Measurements from ENCODE around the gene FITM1. TPM values are rescaled to one million over a fixed set of nuclear protein-coding genes. Genes with fewer than 3 reads are reported as not detected.

FITM1 gene
- polyA plus RNA-seq, 3 donors from 2014 or later = 0.28 to 0.90 (median 0.85) TPM

DNA sequence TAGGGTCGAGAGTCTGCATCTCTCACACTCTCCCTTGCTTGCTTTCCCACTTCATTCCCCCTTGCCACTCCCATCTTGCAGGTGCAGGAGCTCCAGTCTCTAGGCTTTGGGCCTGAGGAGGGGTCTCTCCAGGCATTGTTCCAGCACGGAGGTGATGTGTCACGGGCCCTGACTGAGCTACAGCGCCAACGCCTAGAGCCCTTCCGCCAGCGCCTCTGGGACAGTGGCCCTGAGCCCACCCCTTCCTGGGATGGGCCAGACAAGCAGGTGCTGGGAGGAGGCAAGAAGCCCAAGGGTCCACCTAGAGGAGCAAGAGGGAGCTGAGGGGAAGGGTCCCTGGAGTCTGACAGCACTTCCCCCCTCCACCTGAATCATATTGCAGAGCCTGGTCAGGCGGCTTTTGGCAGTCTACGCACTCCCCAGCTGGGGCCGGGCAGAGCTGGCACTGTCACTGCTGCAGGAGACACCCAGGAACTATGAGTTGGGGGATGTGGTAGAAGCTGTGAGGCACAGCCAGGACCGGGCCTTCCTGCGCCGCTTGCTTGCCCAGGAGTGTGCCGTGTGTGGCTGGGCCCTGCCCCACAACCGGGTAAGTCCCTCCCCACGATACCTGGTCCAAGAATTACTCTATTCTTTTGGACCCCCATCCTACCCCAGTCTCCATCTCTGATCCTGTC is 21.1 kb downstream of the FITM1 start:
- DNase-seq = no peak
- peaks cover 0 to 6% (median 4%) of the 10 kb centered on the region in 3 donors for H3K27me3 Mint-ChIP-seq (ENCODE audit: low read depth in 3 of 3)
- peaks cover 10 to 40% (median 23%) of the 10 kb centered on the region in 3 donors for H3K36me3 Mint-ChIP-seq
- H3K4me1 Mint-ChIP-seq = peaks cover 25 to 33% of the 10 kb centered on the region in 2 donors
- H3K27ac Mint-ChIP-seq = no peak overlapping the region
- no peaks in the 10 kb centered on the region for H3K9me3 Mint-ChIP-seq
- H3K4me3 Mint-ChIP-seq = no peak overlapping the region

DNA sequence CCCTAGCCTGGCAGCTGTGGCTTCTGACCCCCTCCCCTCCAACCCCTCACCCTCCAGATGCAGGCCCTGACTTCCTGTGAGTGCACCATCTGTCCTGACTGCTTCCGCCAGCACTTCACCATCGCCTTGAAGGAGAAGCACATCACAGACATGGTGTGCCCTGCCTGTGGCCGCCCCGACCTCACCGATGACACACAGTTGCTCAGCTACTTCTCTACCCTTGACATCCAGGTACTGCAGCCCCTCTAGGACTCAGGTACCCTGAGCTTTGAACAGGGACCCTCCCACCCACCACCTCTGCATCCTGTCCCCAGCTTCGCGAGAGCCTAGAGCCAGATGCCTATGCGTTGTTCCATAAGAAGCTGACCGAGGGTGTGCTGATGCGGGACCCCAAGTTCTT is 24.6 kb downstream of the FITM1 start:
- no peaks in the 10 kb centered on the region for H3K9me3 Mint-ChIP-seq
- peaks cover 6 to 9% of the 10 kb centered on the region in 2 donors for H3K4me1 Mint-ChIP-seq
- H3K4me3 Mint-ChIP-seq = no peak overlapping the region
- no peak overlapping the region for H3K27ac Mint-ChIP-seq
- peaks cover 11 to 50% (median 26%) of the 10 kb centered on the region in 3 donors for H3K36me3 Mint-ChIP-seq
- H3K27me3 Mint-ChIP-seq (ENCODE audit: low read depth in 3 of 3) = peaks cover 0 to 2% (median 0%) of the 10 kb centered on the region in 3 donors
- DNase-seq = no peak

DNA sequence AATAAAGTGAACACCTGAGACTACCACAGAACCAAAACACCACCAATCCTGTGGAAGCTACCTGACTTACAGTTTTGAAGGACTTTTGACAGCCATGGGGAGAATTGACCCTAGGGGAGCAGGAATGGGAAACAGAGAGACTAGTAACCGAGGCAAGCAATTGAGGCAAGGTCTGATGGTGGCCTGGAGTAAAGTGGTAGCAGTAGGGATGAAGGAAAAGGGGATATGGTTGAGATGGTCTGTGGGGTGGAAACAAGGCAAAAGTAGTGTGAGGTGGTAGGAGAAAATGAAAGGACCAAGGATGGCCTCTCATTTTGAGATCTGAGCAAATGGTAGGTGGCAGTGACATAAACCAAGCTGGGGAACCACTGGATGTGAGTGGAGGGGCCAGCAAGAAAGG is 26.4 kb downstream of the FITM1 start:
- Mint-ChIP-seq H3K9me3 (no peaks in the 10 kb centered on the region), H3K36me3 (peaks cover 15 to 39% (median 26%) of the 10 kb centered on the region in 3 donors), H3K27me3 (ENCODE audit: low read depth in 3 of 3) (peaks cover 6 to 8% (median 7%) of the 10 kb centered on the region in 3 donors), H3K4me3 (no peak overlapping the region), H3K27ac (peak overlapping the region in 5 of 6 donors; percentile 4 to 79 (median 27)), H3K4me1 (peaks cover 15 to 18% of the 10 kb centered on the region in 2 donors)
- DNase-seq = no peak

DNA sequence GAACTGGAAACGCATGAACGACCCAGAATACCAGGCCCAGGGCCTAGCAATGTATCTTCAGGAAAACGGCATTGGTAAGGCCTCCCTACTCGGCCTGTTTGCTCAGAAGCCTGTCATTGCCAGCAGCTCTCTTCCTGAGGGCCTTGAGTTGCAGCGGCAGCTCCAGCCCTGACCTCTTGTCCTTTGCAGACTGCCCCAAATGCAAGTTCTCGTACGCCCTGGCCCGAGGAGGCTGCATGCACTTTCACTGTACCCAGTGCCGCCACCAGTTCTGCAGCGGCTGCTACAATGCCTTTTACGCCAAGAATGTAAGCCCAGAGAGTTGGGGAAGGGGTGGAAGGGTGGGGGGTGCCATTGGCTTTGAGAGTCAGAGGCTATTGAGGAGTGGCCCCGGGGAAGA is 26.9 kb downstream of the FITM1 start:
- Mint-ChIP-seq H3K9me3 (no peaks in the 10 kb centered on the region), H3K27ac (peak overlapping the region in 1 of 6 donors; percentile 45), H3K36me3 (peaks cover 19 to 40% (median 28%) of the 10 kb centered on the region in 3 donors), H3K27me3 (ENCODE audit: low read depth in 3 of 3) (peaks cover 6 to 8% (median 7%) of the 10 kb centered on the region in 3 donors), H3K4me1 (peaks cover 20 to 23% of the 10 kb centered on the region in 2 donors), H3K4me3 (no peak overlapping the region)
- no peak for DNase-seq

DNA sequence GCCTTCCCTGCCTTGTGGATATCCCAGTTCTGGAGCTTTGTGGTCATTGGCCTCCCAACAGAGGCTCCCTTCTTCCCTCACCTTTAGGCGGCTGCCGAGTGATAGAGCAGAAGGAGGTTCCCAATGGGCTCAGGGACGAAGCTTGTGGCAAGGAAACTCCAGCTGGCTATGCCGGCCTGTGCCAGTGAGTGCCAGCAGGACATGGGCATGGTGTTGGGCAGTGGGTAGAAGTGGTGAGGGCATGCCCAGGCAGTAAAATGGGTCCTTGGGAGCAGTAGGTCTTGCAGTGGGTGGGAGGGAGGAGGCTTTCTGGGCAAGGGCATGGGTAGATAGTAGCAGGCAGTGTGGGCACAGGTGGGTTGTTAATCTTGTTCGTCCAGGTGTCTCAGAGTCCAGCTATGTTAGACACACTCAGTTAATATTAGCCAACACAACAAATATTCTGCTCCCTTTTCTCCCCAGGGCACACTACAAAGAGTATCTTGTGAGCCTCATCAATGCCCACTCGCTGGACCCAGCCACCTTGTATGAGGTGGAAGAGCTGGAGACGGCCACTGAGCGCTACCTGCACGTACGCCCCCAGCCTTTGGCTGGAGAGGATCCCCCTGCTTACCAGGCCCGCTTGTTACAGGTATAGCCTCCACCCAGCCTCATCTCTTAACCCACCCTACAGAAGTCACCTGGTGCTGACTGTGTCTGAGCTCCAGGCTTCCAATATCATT is 29.5 kb downstream of the FITM1 start:
- Mint-ChIP-seq H3K27ac (peak overlapping the region; percentile 86 to 100 (median 98)), H3K27me3 (ENCODE audit: low read depth in 3 of 3) (peaks cover 6 to 14% (median 7%) of the 10 kb centered on the region in 3 donors), H3K4me1 (peaks cover 42 to 45% of the 10 kb centered on the region in 2 donors), H3K4me3 (peak overlapping the region in 2 of 5 donors; percentile 28 to 34), H3K36me3 (peaks cover 29 to 50% (median 32%) of the 10 kb centered on the region in 3 donors), H3K9me3 (no peaks in the 10 kb centered on the region)
- DNase-seq = no peak

DNA sequence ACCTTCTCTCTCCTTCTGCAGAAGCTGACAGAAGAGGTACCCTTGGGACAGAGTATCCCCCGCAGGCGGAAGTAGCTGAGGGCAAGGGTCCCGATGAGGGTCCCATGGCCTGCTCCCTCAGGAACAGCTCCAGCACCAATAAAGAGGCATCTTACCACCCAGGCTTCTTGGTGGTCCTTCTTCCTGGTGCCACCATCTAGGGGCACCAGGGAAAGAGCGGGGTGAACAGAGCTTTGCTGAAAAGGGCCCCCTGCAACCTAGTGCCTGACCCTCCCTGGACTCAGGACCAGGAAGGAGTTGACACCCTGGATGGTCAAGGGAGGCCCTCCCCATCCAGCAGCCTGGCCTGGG is 30.0 kb downstream of the FITM1 start:
- H3K4me3 Mint-ChIP-seq = peak overlapping the region in 2 of 5 donors; percentile 28 to 34
- H3K27me3 Mint-ChIP-seq (ENCODE audit: low read depth in 3 of 3) = peaks cover 6 to 14% (median 7%) of the 10 kb centered on the region in 3 donors
- no peaks in the 10 kb centered on the region for H3K9me3 Mint-ChIP-seq
- H3K36me3 Mint-ChIP-seq = peaks cover 30 to 47% (median 35%) of the 10 kb centered on the region in 3 donors
- no peak for DNase-seq
- H3K27ac Mint-ChIP-seq = peak overlapping the region; percentile 97 to 100 (median 98)
- peaks cover 46 to 50% of the 10 kb centered on the region in 2 donors for H3K4me1 Mint-ChIP-seq

DNA sequence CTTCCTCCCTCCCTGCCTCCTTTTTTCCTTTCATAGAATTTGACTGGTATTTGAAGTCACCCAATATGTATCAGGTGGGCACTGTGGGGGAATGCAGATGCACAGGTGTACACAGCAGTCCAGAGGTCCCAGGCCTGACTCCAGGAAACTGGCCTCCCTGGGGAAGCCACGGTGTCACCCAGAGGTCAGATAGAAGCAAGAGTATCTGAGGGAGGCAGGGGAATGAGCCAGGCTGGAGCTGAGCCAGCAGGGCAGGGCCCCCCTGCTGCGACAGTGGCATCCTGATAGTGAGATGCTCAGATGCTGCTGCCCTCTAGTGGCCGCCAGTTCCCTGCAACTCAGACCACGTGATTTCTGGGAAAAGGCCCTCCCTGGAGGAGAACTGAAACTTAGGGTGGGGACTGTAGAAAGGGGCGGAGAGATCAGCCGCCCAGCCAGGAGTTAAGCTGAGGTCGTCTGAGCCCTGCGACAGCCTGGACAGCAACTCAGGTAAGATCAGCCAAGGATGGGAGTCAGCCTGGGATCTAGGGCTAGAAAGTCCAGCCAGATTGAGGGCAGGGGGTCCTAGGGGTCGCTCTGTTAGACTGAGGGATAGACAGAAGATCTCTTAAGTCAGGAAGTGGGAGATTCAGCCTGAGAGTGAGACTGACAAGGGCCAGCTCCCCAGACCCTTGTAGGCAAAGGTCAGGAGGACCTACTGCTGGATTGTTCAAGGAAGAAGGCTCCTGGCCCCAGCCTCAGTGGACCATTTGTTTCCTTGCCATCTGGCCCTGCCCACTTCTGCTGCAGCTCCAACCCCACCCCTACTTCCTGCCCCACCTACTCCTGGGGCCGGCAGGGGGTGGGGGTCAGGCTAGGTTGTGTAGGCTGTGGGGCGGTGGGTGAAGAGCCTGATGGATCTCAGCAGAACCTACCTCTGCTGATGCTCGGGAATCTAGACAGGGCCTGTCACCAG is 30.7 kb downstream of the FITM1 start, which contains the start of gene IRF9:
Gene IRF9 (plus strand): TSS at position 416 of the 955 bp plus-strand sequence. CDS start 880 bp downstream, outside the sequence.
- H3K4me1 Mint-ChIP-seq = peaks cover 47 to 55% of the 10 kb centered on the region in 2 donors
- H3K27me3 Mint-ChIP-seq (ENCODE audit: low read depth in 3 of 3) = peaks cover 6 to 14% (median 7%) of the 10 kb centered on the region in 3 donors
- H3K27ac Mint-ChIP-seq = peak within 1 kb of the TSS; percentile 97 to 100 (median 98)
- no peaks in the 10 kb centered on the region for H3K9me3 Mint-ChIP-seq
- peak; percentile 94 to 95 (median 95) for DNase-seq
- H3K4me3 Mint-ChIP-seq = peak within 1 kb of the TSS; percentile 98 to 100 (median 98)
- H3K36me3 Mint-ChIP-seq = peaks cover 28 to 43% (median 31%) of the 10 kb centered on the region in 3 donors

DNA sequence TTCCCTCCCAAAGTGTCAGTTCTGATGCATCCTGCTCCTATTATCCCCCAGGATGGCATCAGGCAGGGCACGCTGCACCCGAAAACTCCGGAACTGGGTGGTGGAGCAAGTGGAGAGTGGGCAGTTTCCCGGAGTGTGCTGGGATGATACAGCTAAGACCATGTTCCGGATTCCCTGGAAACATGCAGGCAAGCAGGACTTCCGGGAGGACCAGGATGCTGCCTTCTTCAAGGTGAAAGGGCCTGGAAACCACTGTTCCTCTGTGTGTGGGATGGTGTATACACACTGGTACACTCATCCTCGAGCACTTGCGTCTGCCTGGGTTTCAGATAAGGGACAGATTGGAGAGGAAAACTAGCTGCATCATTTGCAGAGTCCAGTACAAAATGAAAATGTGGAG is 31.6 kb downstream of the FITM1 start:
- Mint-ChIP-seq H3K4me1 (peaks cover 47 to 55% of the 10 kb centered on the region in 2 donors), H3K4me3 (peak overlapping the region; percentile 98 to 100 (median 98)), H3K9me3 (no peaks in the 10 kb centered on the region), H3K27ac (peak overlapping the region; percentile 97 to 100 (median 98)), H3K27me3 (ENCODE audit: low read depth in 3 of 3) (peaks cover 6 to 16% (median 7%) of the 10 kb centered on the region in 3 donors), H3K36me3 (peaks cover 28 to 47% (median 29%) of the 10 kb centered on the region in 3 donors)
- no peak for DNase-seq

DNA sequence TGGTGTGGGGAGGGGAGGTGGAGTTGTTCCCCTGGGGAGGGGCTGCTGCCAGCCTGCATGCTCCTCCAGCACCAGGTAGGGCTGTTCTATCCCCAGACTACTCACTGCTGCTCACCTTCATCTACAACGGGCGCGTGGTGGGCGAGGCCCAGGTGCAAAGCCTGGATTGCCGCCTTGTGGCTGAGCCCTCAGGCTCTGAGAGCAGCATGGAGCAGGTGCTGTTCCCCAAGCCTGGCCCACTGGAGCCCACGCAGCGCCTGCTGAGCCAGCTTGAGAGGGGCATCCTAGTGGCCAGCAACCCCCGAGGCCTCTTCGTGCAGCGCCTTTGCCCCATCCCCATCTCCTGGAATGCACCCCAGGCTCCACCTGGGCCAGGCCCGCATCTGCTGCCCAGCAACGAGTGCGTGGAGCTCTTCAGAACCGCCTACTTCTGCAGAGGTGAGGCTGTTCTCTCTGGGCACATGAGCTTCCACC is 34.1 kb downstream of the FITM1 start:
- Mint-ChIP-seq H3K27ac (peak overlapping the region in 5 of 6 donors; percentile 40 to 99 (median 67)), H3K4me1 (peaks cover 52 to 55% of the 10 kb centered on the region in 2 donors), H3K4me3 (peak overlapping the region in 1 of 5 donors; percentile 41), H3K9me3 (no peaks in the 10 kb centered on the region), H3K36me3 (peaks cover 39 to 46% (median 41%) of the 10 kb centered on the region in 3 donors), H3K27me3 (ENCODE audit: low read depth in 3 of 3) (peaks cover 6 to 19% (median 7%) of the 10 kb centered on the region in 3 donors)
- DNase-seq = no peak

DNA sequence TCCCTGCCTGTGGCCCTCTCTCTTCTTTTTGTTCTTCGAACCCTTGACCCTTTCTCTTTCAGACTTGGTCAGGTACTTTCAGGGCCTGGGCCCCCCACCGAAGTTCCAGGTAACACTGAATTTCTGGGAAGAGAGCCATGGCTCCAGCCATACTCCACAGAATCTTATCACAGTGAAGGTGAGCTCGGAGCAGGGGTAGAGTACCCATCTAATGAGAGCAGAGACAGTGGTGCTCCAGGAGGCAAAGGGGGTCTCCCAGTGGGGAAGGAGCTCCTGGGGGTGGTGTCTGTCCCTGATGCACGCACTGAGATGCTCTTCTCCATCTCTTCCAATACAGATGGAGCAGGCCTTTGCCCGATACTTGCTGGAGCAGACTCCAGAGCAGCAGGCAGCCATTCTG is 35.3 kb downstream of the FITM1 start:
- peak overlapping the region in 3 of 6 donors; percentile 56 to 71 (median 67) for H3K27ac Mint-ChIP-seq
- no peaks in the 10 kb centered on the region for H3K9me3 Mint-ChIP-seq
- peaks cover 36 to 48% (median 42%) of the 10 kb centered on the region in 3 donors for H3K36me3 Mint-ChIP-seq
- peaks cover 5 to 21% (median 6%) of the 10 kb centered on the region in 3 donors for H3K27me3 Mint-ChIP-seq (ENCODE audit: low read depth in 3 of 3)
- no peak for DNase-seq
- H3K4me3 Mint-ChIP-seq = no peak overlapping the region
- H3K4me1 Mint-ChIP-seq = peaks cover 49 to 53% of the 10 kb centered on the region in 2 donors

DNA sequence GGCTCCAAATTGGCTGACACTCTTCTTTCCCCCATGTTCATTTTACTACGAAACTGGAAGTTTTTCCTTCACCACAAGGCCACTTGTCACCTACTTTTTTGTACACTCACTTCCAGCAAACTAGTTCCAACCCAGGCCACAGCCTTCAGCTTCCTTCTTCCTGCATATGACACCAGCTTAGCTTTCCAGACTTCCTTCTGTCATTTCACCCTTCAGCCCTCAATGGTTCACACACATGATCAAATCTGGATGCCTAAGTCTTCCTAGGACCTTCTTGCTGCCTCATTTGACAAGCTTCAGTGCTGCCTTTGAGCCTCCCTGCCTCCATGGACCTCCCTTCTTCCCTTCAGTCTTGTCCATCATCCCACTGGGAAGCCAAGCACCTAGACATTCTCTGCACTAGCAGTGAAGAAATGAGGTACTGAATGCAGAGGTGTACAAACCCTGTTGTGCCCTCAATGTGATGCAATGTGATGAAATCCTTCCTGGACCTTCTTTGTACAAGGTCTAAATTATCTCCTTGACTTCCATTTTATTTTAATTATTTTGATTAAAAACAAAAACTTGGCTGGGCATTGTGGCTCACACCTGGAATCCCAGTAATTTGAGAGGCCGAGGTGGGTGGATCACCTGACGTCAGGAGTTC is 37.1 kb downstream of the FITM1 start:
- Mint-ChIP-seq H3K4me1 (peaks cover 45 to 53% of the 10 kb centered on the region in 2 donors), H3K36me3 (peaks cover 30 to 44% (median 37%) of the 10 kb centered on the region in 3 donors), H3K27ac (peak overlapping the region in 5 of 6 donors; percentile 19 to 88 (median 66))

More for the DNA sequence above, 37.1 kb downstream of the FITM1 start:
- DNase-seq = no peak
- no peak overlapping the region for H3K4me3 Mint-ChIP-seq
- peaks cover 3 to 19% (median 4%) of the 10 kb centered on the region in 3 donors for H3K27me3 Mint-ChIP-seq (ENCODE audit: low read depth in 3 of 3)
- no peaks in the 10 kb centered on the region for H3K9me3 Mint-ChIP-seq

Data from immature natural killer cell (primary cell).